ENCODE measurements around the gene ALK.

ALK gene

DNA sequence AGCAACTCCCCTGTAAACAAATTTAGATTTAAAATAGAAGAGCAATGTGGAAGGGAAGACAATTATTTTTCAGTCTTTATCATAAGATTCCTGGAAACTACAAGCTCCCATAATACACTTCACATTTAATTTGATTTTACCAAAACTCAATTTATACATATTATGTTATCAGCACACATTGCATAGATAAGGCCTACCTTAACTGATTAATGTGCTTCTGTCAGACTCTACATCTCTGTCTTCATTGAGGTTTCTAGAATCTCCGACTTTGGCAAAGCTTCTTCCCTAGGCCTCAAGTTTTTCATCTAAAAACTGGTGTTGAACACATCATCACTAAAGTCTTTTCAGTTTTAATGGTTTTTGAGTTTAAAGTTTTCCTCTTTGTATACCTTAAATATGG is 440.1 kb downstream of the ALK start:
- Histone ChIP-seq H3K36me3 (ENCODE audit: control insufficient read depth in 2 of 2, insufficient read depth in 1 of 2, low read length in 2 of 2) (no peaks in the 10 kb centered on the region), H3K4me3 (ENCODE audit: low read depth, low read length) (no peak overlapping the region), H3K27ac (ENCODE audit: extremely low read depth, low read depth, low read length) (no peak overlapping the region), H3K4me1 (ENCODE audit: control insufficient read depth, insufficient read depth, low read length) (no peaks in the 10 kb centered on the region), H3K9me3 (ENCODE audit: control insufficient read depth, insufficient read depth, low read depth, low read length) (no peaks in the 10 kb centered on the region)
- ChIA-PET POLR2A (interaction anchor here (1.2 kb wide), 1 partner anchor 243 kb away, joined by 3 read pairs; no protein-coding TSS in a partner anchor), CTCF (interaction anchor here (1.0 kb wide), 1 partner anchor 10 kb away, joined by 3 read pairs; no protein-coding TSS in a partner anchor)
- no peak for TF ChIP-seq ZNF514 (tag by site-specific recombination; IDR thresholded peaks at IDR 0.05)
- no peak for TF ChIP-seq ZNF292 (tag by site-specific recombination; IDR thresholded peaks at IDR 0.05; ENCODE audit: borderline replicate concordance, low read depth)
- no peak for TF ChIP-seq ZNF558 (tag by site-specific recombination; IDR thresholded peaks at IDR 0.05)
- no peak for TF ChIP-seq ZNF211 (tag by site-specific recombination; IDR thresholded peaks at IDR 0.05; ENCODE audit: low read depth)
- TF ChIP-seq, protein P1, sequence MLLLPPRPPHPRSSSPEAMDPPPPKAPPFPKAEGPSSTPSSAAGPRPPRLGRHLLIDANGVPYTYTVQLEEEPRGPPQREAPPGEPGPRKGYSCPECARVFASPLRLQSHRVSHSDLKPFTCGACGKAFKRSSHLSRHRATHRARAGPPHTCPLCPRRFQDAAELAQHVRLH (tag by site-specific recombination; IDR thresholded peaks at IDR 0.05): no peak
- no peak for TF ChIP-seq ZNF19 (tag by site-specific recombination; IDR thresholded peaks at IDR 0.05; ENCODE audit: low read depth)
- no peak for TF ChIP-seq ZNF133 (tag by site-specific recombination; IDR thresholded peaks at IDR 0.05)
- no peak for TF ChIP-seq ZNF791 (tag by site-specific recombination; IDR thresholded peaks at IDR 0.05)
- no peak for TF ChIP-seq IKZF3 (tag by site-specific recombination; IDR thresholded peaks at IDR 0.05)
- no peak for TF ChIP-seq ZNF707 (tag by site-specific recombination; IDR thresholded peaks at IDR 0.05)
- TF ChIP-seq PRDM10 (tag by site-specific recombination; IDR thresholded peaks at IDR 0.05): no peak
- no peak for TF ChIP-seq ZNF626 (tag by site-specific recombination; IDR thresholded peaks at IDR 0.05)

DNA sequence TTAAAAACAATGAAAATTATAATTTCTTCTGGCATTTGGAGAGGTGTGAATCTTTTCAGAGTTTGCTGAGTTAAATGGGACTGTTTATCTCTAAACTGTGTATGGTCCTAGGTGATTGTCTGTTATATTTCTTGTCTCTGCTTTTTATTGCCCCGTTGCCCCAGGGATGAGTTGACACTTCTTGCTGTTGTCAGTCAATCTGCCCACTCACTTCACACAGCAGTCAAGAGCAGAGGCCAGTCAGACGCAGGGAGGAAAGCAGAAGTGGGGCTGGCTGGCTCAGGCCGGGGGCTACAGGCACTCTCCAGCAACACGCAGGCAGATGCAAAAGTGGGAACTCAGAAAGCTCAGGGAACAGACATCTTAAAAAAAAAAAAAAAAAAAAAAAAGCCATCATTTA is 441.0 kb downstream of the ALK start:
- Histone ChIP-seq H3K9me3 (ENCODE audit: control insufficient read depth, insufficient read depth, low read depth, low read length) (no peaks in the 10 kb centered on the region), H3K4me1 (ENCODE audit: control insufficient read depth, insufficient read depth, low read length) (no peaks in the 10 kb centered on the region), H3K27ac (ENCODE audit: extremely low read depth, low read depth, low read length) (no peak overlapping the region), H3K4me3 (ENCODE audit: low read depth, low read length) (no peak overlapping the region), H3K36me3 (ENCODE audit: control insufficient read depth in 2 of 2, insufficient read depth in 1 of 2, low read length in 2 of 2) (no peaks in the 10 kb centered on the region)
- TF ChIP-seq, protein P2, sequence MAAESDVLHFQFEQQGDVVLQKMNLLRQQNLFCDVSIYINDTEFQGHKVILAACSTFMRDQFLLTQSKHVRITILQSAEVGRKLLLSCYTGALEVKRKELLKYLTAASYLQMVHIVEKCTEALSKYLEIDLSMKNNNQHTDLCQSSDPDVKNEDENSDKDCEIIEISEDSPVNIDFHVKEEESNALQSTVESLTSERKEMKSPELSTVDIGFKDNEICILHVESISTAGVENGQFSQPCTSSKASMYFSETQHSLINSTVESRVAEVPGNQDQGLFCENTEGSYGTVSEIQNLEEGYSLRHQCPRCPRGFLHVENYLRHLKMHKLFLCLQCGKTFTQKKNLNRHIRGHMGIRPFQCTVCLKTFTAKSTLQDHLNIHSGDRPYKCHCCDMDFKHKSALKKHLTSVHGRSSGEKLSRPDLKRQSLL (tag by site-specific recombination; IDR thresholded peaks at IDR 0.05): no peak
- no peak for TF ChIP-seq ZNF37A (tag by site-specific recombination; IDR thresholded peaks at IDR 0.05)
- TF ChIP-seq ZNF776 (tag by site-specific recombination; IDR thresholded peaks at IDR 0.05; ENCODE audit: borderline replicate concordance): no peak
- no peak for TF ChIP-seq ZNF664 (tag by site-specific recombination; IDR thresholded peaks at IDR 0.05)
- no peak for TF ChIP-seq ZNF521 (tag by site-specific recombination; IDR thresholded peaks at IDR 0.05)
- no peak for TF ChIP-seq ZNF324 (tag by site-specific recombination; IDR thresholded peaks at IDR 0.05)
- no peak for TF ChIP-seq ZNF335 (tag by site-specific recombination; conservative IDR thresholded peaks at IDR 0.05)
- TF ChIP-seq ZSCAN16 (tag by site-specific recombination; IDR thresholded peaks at IDR 0.05): no peak
- TF ChIP-seq ZNF416 (tag by site-specific recombination; IDR thresholded peaks at IDR 0.05): no peak
- TF ChIP-seq ZNF274 (IDR thresholded peaks at IDR 0.05; ENCODE audit: low read length): no peak
- TF ChIP-seq ZNF274 (tag by site-specific recombination; IDR thresholded peaks at IDR 0.05; ENCODE audit: borderline replicate concordance): no peak
- TF ChIP-seq ZEB2 (tag by site-specific recombination; IDR thresholded peaks at IDR 0.05): no peak
- no peak for TF ChIP-seq ZNF518A (tag by site-specific recombination; conservative IDR thresholded peaks at IDR 0.05; ENCODE audit: low read depth)
- no peak for TF ChIP-seq ZNF202 (tag by site-specific recombination; IDR thresholded peaks at IDR 0.05; ENCODE audit: borderline replicate concordance)
- TF ChIP-seq KLF7 (tag by site-specific recombination; IDR thresholded peaks at IDR 0.05; ENCODE audit: borderline replicate concordance): no peak
- TF ChIP-seq ZFP41 (tag by site-specific recombination; IDR thresholded peaks at IDR 0.05; ENCODE audit: borderline replicate concordance): no peak
- POLR2A ChIA-PET: interaction anchor here (0.6 to 1.2 kb wide), 2 partner anchors 46 to 242 kb away, joined by 3 to 5 read pairs; no protein-coding TSS in a partner anchor
- CTCF ChIA-PET: no interaction called here

Measured in HEK293 (cell line).